ENCODE data around the gene ZNF778. TPM values are rescaled to one million over a fixed set of nuclear protein-coding genes. Genes with fewer than 3 reads are reported as not detected.

ZNF778 gene
- total RNA-seq, 1 experiment from 2014 or later, result 19.5 TPM

DNA sequence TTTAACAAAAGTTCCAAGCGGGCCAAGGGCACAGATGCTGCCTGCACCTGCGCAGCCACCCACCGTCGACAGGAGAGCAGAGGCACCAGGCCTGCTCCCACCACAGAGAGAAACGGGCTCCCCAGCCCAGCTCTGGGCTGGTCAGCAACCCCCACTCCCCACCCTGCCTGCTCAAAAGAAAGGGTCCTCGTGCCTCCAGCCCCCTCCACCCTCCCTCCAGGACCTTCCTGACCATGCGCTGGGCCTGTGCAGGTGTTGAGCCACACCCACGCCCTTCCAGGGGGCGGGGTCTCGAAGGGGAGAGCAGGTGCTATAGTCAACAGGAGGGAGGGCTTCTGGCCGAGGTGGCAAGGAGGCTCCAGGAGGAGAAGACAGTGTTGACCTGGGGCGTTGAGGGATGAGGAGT lies 25.3 kb downstream of the ZNF778 start:
- H3K79me2 ChIP-seq (ENCODE audit: insufficient read depth, low read length), result peaks cover 7% of the 10 kb centered on the region; the same call in 1 of the 2 replicates
- no peak overlapping the region for H2AFZ ChIP-seq (ENCODE audit: low read depth, low read length, poor library complexity, severe bottlenecking)
- RAD21 ChIA-PET (ENCODE audit: low non-redundant PET in 1 of 2, low total read pairs in 2 of 2, uncharacterized antibody in 2 of 2, unreplicated experiment in 2 of 2), result no interaction called here
- no TSS peak for BruUV-seq (replicated peaks)
- no peaks in the 10 kb centered on the region for H3K36me3 ChIP-seq (ENCODE audit: control insufficient read depth in 1 of 2, insufficient read depth in 2 of 2, low read length in 2 of 2)
- no peak overlapping the region for H3K27ac ChIP-seq (ENCODE audit: low read depth, low read length)
- H3K4me3 ChIP-seq (replicated peaks in 1 of 2; ENCODE audit: low read depth in 1 of 2, low read length in 2 of 2), result no peak overlapping the region
- H3K9me3 ChIP-seq (ENCODE audit: control insufficient read depth in 1 of 2, insufficient read depth in 1 of 2, low read depth in 1 of 2, low read length in 2 of 2), result no peaks in the 10 kb centered on the region
- no peak overlapping the region for H3K9ac ChIP-seq (ENCODE audit: low read length)
- no peaks in the 10 kb centered on the region for H4K20me1 ChIP-seq (ENCODE audit: insufficient read depth)
- no peak overlapping the region for H3K4me2 ChIP-seq (ENCODE audit: low read length)
- TF ChIP-seq ELF1 (IDR thresholded peaks at IDR 0.05; ENCODE audit: borderline replicate concordance, low read depth) (no peak), RAD21 (IDR thresholded peaks at IDR 0.05; ENCODE audit: low read depth) (no peak), POLR2A (IDR thresholded peaks at IDR 0.05; ENCODE audit: borderline replicate concordance, extremely low read depth, insufficient read depth, insufficient read length) (no peak), EZH2 (IDR thresholded peaks at IDR 0.05) (no peak), TCF7L2 (IDR thresholded peaks at IDR 0.05; ENCODE audit: borderline replicate concordance, extremely low read depth, insufficient read depth, insufficient read length) (no peak), CEBPB (IDR thresholded peaks at IDR 0.05; ENCODE audit: low read depth) (no peak), SRF (IDR thresholded peaks at IDR 0.05; ENCODE audit: low read depth) (no peak), EGR1 (IDR thresholded peaks at IDR 0.05; ENCODE audit: low read depth) (no peak), SIN3A (IDR thresholded peaks at IDR 0.05; ENCODE audit: low read depth) (no peak), JUND (IDR thresholded peaks at IDR 0.05) (no peak)
- TF ChIP-seq, protein P1, sequence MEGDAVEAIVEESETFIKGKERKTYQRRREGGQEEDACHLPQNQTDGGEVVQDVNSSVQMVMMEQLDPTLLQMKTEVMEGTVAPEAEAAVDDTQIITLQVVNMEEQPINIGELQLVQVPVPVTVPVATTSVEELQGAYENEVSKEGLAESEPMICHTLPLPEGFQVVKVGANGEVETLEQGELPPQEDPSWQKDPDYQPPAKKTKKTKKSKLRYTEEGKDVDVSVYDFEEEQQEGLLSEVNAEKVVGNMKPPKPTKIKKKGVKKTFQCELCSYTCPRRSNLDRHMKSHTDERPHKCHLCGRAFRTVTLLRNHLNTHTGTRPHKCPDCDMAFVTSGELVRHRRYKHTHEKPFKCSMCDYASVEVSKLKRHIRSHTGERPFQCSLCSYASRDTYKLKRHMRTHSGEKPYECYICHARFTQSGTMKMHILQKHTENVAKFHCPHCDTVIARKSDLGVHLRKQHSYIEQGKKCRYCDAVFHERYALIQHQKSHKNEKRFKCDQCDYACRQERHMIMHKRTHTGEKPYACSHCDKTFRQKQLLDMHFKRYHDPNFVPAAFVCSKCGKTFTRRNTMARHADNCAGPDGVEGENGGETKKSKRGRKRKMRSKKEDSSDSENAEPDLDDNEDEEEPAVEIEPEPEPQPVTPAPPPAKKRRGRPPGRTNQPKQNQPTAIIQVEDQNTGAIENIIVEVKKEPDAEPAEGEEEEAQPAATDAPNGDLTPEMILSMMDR (IDR thresholded peaks at IDR 0.05 in 2 of 3, conservative IDR thresholded peaks at IDR 0.05 in 1 of 3; ENCODE audit: borderline replicate concordance in 1 of 3, insufficient read depth in 1 of 3, low read depth in 2 of 3, low read length in 2 of 3), result no peak
- TF ChIP-seq, protein P2, sequence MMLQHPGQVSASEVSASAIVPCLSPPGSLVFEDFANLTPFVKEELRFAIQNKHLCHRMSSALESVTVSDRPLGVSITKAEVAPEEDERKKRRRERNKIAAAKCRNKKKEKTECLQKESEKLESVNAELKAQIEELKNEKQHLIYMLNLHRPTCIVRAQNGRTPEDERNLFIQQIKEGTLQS (IDR thresholded peaks at IDR 0.05), result no peak
- H3K9me2 ChIP-seq (ENCODE audit: insufficient read depth), result no peaks in the 10 kb centered on the region
- no peaks in the 10 kb centered on the region for H3K27me3 ChIP-seq (ENCODE audit: insufficient read depth, low read length)
- intact Hi-C loops (cut with micrococcal nuclease), result loop anchor here (5.0 to 10.0 kb wide), 2 partner anchors 82 to 265 kb away; partner anchors contain the start of gene SPG7
- no peak for DNase-seq (ENCODE audit: low read depth, low spot score)
- CTCF ChIA-PET, result no interaction called here
- ATAC-seq, result no peak
- POLR2A ChIA-PET, result no interaction called here
- H3K4me1 ChIP-seq (ENCODE audit: control insufficient read depth in 1 of 2, insufficient read depth in 2 of 2, low read length in 2 of 2), result peaks cover 7 to 20% of the 10 kb centered on the region in 2 experiments; a peak in 3 of 4 replicates
